Brain pericyte (primary cell): ENCODE results near the gene IFT81.

Experiments
- DNase-seq: peaks from one replicate; pipeline ENCODE4 v3.0.0-alpha.2; 2012; ENCODE audit warnings: low read depth, low spot score

IFT81 gene

DNA sequence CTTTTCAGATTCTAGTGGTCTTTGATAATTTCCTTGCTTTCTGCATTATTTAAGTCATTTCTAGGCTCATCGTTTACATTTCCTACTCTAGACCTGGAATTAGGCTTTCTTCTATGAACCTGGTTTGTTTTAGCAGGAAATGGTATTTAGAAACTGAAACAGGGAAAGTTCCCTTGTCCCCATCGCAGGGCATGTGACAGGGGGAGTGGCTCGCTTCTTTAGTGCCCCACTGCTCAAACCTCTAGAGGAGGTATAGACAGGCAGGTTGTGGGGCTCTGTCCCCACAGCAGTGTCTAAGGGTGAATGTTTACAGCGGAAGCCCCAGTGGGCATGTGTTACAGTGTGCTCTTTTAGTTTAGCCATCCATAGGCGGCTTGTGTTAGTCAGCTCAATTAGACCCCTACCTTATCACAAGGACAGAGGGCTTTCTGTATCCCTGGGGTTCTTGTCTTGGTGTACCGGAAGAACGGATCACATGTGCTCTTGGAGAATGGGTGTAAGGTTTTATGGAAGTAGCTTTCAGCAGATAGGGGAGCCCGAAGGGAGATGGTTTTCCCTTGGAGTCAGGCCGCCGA is 25.0 kb downstream of the IFT81 start:
- DNase-seq = no peak

DNA sequence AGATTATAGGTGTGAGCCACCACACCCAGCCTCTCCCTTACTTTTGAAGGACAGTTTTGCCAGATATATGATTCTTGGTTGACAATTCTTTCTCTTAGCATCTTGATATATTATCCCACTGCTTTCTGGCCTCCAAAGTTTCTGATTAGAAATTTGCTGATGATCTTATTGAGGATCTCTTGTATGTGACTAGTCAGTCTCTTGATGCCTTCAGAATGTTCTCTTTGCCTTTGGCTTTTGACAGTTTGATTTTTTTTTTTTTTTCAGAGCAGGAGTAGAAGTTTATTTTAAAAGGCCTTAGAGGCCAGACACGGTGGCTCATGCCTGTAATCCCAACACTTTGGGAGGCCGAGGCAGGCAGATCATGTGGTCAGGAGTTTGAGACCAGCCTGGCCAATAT is 32.6 kb downstream of the IFT81 start:
- DNase-seq = no peak

DNA sequence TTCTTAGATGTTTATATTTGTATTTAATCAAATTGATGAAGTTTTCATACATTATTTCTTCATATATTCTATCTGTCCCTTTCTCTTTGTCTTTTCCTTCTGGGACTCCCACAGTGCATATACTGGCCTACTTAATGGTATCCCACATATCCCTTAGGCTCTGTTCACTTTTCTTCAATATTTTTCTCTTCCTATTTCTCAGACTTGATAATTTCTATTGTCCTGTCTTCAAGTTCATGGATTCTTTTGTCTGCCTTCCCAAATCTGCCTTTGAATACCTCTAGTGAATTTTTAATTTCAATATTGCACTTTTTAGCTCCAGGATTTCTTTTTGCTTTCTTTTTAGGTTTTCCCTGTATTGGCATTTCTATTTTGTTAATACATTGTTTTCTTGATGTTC is 33.4 kb downstream of the IFT81 start:
- DNase-seq = no peak

DNA sequence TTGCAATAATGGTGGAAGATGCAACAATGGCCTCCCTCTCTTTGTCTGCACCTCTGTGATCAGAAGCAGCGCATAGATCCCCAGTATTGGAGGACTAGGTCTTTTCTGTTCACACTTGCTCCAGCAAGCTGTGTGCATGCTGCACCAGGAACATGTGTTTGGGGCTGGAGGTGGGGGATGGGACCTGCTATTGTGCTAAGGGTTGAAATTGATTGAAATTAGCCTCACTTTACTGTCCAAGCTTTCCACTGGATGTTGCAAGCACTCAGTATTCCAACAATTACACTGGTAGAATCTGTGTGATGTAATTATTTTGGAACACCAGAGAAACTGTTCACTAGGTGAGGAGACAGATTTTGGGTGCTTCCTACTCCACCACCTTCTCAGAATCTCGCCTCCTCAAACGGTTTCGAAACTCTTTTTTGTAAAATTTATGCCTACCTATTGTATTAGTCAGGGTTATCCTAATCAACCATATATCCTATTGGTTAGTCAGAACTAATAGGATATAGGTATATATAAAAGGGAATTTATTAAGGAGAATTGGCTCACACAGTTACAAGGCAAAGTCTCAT is 35.6 kb downstream of the IFT81 start:
- no peak for DNase-seq

DNA sequence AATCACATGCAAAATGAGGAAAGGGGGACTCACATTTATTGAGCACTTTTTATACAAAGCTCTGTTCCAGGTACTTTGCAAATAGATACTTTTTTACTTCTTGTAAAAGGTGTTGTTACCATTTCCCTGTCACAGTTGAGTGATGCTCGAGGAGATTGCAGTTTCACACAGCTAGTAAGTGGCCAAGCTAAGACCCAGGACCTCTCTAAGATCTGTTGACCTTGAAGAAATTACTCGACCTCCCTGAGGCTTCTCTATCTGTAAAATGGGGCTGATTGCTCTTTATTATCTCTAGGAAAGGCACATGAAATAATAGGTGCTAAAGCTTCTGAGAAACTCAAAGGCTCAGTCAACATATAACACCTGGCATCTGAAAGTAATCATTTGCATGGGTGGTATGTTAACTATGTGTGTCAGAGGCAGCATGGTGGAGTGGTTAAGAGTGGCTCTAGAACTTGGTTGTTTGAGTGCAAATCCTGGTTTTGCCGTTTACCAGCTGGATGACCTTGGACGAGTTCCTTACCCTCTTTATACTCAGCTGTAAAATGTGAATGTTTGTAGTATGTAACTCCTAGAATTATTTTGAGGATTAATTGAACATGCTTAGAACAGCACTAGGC is 41.5 kb downstream of the IFT81 start:
- DNase-seq = no peak

DNA sequence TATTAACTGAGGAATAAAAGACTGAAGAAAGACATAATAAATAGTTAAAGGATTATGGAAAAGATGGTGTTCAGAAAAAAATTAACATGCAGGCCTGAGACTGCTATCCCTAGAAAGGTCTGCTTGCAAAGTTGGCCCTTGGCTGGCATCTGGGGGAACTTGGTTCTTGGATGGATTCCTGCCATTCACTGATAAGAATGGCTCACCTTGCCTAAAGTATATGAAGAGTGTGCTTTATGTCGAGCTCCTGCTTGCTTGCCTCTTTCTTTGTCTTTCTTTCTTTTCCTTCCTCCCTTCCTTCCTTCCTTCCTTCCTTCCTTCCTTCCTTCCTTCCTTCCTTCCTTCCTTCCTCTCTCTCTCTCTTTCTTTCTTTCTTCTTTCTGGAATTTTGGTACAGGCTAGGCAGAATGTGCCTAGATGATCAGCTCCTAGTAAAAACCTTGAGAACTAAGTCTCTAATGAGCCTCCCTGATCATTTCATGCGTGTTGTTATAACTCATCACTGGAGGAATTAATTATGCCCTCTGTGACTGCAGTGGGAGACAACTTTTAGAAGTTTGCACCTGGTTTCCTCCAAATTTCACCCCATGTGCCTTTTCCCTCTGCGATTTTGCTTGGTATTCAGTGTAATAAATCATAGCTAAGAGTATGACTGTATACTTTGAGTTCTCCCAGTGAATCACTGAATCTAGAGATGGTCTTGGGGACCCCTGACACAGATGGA is 44.7 kb downstream of the IFT81 start:
- no peak for DNase-seq

DNA sequence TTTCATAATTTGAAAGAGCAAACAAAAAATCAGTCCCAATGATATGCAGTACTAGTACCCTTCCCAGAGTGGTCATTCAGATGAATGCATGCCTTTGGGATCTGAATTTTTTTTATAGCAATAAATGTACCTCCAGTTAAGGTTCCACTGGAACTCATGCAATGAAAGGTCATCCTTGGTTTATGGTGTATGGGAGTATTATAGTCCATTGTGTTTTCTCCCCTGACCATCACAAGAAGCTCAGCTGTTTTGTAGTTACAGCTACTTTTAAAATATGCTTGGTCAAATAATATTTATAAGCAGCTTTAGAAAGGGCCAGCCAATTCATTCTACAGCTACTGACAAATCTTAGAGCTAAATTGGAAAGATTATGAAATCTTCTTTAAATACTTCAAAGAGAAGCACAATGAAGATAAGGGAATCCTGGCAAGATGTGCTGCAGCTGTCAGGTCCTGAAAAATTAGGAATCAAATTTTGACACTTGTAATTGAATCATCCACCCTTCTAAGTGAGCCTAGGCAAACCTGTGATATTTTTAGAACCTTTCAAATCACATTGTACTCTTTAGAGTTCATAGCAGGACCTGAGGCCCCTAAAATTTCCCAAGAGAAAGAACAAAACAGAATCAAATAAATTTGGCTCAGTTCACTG is 46.5 kb downstream of the IFT81 start:
- DNase-seq = no peak

DNA sequence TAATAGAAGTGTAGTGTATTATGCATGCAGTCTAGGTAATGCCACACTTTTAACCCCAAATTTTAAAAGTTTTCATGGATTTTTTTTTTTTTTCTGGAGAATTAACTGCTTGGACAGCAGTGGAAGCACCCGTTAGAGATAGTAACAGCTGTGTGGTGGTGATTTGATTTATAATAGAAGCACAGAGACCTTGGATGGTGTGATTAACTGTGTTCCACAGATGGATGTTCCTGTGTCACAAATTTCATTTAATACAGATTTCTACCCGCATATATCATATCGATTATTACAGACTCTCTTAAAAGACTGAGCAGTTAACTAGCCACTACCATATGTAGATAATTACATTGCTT is 47.0 kb downstream of the IFT81 start:
- no peak for DNase-seq

DNA sequence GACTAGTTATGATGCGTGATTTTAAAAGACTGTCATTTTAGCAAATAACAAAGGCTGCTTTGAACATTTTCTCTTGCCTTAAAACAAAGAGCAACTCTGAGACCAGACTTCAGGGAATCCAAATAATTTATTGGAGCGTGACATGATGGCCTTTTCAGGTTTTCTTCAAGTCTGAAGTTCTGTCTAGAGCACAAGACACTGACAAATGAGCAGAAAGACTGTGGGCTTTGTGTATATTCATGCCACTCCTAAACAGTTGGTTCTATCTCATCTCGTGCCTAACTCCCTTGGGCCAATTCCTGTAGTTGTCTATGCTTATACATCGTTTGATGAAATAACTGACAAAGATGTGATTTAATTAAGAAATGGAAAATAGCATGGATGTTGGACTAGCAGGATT is 47.5 kb downstream of the IFT81 start:
- no peak for DNase-seq

DNA sequence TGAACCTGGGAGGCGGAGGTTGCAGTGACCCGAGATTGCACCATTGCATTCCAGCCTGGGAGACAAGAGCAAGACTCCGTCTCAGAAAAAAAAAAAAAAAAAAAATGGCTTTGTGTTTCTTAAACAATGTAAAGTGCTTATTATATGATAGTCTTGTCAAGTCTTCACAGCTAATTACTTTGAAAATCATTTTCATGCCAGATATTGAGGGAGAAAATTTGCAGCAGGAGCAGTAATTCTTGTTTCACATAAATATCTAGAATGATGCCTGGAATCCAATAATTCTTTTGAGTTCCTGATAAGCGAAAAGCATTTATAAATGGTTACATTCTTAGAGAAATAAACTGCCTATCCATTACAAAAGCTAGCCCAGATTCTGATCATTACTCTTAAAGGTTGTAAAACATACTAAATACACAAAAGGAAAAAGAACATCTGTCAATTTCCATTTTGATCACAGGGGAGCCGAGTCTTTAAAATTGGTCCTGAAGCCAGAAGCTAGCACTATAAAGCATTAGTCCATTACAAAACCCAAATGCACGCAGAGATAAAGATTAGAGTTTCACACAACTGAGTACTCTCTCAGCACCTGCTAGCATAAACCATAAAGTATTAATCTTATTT is 50.3 kb downstream of the IFT81 start:
- no peak for DNase-seq

DNA sequence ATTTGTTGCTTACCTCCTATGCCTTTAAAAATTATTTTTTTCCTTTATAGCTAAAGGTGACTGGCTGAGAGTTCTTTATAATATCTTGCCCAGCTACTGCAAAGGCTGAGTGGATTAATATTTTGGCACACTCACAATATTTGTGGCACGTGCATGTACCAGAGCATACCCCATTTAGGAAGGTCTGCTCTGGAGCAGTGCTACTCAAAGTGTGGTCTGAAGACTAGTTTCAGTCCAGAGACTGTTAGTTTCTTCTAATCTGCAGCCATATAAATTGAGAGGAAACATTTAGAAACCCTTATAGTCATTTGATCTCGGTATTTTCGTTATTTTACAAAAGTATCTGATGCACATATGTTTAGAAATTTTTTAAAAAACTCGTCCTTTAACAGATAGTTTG is 51.0 kb downstream of the IFT81 start:
- no peak for DNase-seq

DNA sequence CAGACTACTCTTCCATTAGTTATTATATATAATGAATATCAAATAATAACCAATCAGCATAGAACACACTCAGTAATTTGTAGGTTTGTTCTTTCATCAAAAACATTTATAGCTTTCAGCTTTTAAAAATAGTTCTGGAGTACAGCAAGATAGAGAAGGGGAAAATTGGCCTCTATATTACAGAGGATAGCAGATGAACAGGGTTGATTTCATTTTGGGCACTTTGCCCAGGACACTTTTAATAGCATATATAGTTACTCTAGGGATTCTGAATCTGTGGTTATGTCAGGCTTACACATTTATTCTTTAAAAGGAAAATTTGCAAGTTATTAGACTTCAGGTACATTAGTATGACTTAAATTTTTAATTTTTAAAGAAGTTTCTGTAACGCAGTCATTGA is 52.6 kb downstream of the IFT81 start:
- DNase-seq = no peak

DNA sequence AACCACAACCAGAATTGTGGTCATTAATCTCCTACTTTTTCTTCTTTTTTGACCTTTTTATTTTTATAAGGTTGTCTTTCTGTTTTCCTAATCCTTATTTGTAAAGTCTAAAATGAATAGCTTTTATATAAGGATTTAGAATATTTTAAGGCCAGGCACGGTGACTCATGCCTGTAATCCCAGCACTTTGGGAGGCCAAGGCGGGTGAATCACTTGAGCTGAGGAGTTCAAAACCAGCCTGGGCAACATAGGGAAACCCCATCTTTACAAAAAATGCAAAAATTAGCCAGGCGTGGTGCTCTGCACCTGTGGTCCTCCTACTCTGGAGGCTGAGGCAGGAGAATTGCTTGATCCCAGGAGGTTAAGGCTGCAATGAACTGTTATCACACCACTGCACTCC is 55.1 kb downstream of the IFT81 start:
- DNase-seq = no peak

DNA sequence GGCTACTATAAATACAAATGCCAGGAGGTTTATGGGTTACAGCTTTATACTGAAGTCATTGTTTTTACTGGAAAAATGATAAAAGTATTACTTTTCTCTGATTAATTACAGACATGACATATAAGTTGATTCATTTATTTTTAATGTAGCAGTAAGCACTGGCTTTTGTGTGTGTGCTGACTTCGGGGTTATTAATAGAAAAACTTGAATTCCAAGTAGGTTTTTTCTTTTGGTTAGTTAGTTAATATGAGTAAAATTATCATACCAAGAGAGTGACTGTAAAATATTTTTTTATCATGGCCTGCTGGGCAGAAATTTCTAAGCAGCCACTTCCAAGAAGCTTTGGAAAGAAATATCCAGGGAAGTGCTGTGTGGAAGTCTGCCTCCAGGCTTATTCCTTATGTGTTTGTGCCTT is 56.4 kb downstream of the IFT81 start:
- no peak for DNase-seq

DNA sequence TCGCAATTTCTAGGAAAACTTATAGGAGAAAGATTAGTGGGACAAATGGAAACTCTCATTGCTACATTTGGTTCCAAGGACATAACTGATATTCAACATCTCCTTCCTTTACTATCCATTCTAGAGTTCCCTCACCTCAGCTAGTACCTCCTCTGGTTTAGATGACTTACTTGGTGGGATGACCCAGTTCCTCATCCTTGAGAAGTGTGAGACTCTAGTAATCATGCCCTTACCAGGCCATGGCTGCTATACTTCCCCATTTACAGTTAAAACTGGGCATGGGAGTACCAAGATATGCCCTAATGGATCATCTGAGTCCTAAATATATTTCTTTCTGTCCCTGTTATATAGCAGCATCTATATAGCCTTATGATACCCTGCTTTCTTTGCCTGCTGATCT is 58.1 kb downstream of the IFT81 start:
- no peak for DNase-seq

DNA sequence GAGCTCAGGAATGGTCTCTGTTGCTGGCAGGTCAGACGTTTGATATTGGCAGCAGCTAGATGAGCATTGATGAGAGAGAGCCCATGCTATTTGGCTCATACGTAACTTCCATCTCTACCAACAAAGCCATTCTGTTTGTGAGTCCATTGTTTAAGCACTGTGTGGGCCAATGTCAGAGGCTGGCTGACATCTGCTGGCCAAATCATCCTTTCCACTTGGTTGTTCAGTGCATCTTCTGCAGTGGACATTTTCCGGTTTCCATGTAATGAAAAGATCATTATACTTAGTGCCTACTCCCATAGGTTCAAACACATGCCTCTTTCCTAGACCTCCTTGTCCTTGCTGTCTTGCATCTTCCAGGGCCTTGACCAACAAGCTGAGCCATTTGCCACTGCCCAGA is 59.2 kb downstream of the IFT81 start:
- no peak for DNase-seq

DNA sequence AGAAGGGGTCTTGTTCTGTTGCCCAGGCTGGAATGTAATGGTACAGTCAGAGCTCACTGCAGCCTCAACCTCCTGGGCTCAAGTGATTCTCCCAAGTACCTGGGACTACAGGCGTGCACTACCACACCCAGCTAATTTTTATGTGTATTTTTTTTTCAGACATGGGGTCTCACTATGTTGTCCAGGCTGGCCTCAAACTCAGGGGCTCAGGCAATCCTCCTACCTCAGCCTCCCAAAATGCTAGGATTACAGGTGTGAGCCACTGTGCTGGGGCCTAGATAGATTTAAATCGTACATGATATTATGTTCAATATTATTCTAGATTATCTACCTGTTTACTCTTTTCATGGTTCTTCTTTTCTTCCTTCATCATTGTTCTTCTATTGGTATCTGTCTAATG is 61.5 kb downstream of the IFT81 start:
- no peak for DNase-seq

DNA sequence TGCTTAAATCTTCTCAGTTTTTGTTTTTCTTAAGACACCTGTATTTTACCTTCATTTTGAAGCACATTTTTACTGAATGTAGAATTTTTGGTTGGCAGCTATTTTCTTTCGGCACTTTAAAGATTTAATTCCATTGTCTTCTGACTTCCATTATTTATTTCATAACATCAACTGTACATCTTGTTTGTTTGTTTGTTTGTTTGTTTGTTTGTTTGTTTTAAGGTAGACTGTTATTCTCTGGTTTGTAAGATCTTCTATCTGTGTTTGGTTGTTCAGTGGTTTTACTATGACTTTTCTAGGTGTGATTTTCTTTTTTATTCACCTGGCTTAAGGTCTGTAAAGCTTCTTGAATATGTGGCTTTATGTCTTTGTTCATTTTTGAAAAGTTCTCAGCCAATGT is 61.9 kb downstream of the IFT81 start:
- DNase-seq = no peak

DNA sequence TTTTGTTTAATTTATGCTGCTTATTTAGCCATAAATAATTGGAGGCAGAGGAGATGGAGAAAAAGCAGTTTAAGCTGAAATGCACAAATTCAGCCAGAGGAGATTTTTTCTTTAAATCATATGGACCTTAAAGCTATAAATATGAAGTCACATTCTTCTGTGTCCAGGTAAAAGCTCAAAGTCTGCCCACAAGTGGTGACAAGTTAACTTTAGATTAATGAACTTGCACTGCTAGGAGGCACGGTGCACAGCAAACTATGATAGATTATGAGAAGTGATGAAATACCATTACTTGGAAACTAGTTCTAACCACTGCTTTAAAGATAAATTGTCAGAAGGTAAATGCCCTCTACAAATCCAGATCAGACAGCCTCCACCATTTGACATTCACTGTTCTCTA is 69.0 kb downstream of the IFT81 start:
- DNase-seq = no peak

DNA sequence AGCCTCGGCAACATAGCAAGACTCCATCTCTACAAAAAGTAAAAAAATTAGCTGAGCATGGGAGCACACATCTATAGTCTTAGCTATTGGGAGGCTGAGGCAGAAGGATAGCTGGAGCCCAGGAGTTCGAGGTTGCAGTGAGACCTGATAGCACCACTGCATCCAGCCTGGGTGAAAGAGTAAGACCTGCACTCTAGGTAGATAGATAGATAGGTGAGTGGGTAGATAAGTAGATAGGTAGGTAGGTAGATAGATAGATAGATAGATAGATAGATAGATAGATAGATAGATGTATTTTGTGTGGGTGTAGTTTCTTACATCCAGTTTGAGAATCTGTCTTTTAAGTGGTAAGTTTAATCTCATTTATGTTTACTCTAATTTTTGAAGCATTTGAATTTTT is 72.8 kb downstream of the IFT81 start:
- DNase-seq = no peak

DNA sequence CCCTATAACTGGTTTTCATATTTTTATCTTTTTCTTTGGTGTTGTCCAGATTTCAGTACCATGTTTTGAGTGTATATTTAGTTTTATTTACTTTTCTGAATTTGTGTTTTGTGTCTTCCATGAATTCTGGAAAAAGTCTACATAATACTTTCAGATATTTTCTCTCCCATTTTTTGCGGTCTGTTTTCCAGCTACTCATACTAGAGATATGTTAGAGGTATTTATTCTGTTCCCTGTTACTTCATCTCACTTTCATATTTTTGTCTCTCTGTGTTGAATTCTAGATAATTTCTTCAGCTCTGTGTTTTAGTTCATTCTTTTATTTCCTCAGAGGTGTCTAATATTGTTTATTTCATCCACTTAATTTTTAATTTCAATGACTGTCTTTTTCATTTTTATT is 74.2 kb downstream of the IFT81 start:
- DNase-seq = no peak
